ENCODE results near the gene SHANK1. TPM values are rescaled to one million over a fixed set of nuclear protein-coding genes. Genes with fewer than 3 reads are reported as not detected.
"Not testable (repeated sequence)": the region's sequence is repeated elsewhere in the genome, so short reads cannot be mapped to it uniquely, and the experiment has no call there.

SHANK1 gene
- total RNA-seq, 2 donors from 2014 or later = 0.28 to 1.6 TPM

- H3K27ac ChIP-seq = no peak overlapping the region
- no peaks in the 10 kb centered on the region for H3K4me1 ChIP-seq (ENCODE audit: control insufficient read depth in 1 of 2, low read depth in 2 of 2)
- no peaks in the 10 kb centered on the region for H3K27me3 ChIP-seq (replicated peaks; ENCODE audit: insufficient read depth)
- H3K36me3 ChIP-seq = no peaks in the 10 kb centered on the region
- no peaks in the 10 kb centered on the region for H3K9me3 ChIP-seq
- ATAC-seq (ENCODE audit: insufficient number of reproducible peaks, low FRiP score, low read depth) (no peak), DNase-seq (ENCODE audit: low spot score) (no peak)
- H3K4me3 ChIP-seq = no peak overlapping the region
- TF ChIP-seq CTCF (IDR thresholded peaks at IDR 0.05) = no peak
Observed at GRCh38 chr19:50626795-50627194, 92.8 kb downstream of the SHANK1 start.

GRCh38 chr19:50626011-50626410 lies 93.6 kb downstream of the SHANK1 start:
- Histone ChIP-seq H3K4me3 (no peak overlapping the region), H3K27me3 (replicated peaks; ENCODE audit: insufficient read depth) (no peaks in the 10 kb centered on the region), H3K9me3 (no peaks in the 10 kb centered on the region), H3K27ac (no peak overlapping the region), H3K36me3 (no peaks in the 10 kb centered on the region), H3K4me1 (ENCODE audit: control insufficient read depth in 1 of 2, low read depth in 2 of 2) (no peaks in the 10 kb centered on the region)
- DNase-seq (ENCODE audit: low spot score) = no peak
- no peak for ATAC-seq (ENCODE audit: insufficient number of reproducible peaks, low FRiP score, low read depth)
- TF ChIP-seq CTCF (IDR thresholded peaks at IDR 0.05) = no peak

DNA sequence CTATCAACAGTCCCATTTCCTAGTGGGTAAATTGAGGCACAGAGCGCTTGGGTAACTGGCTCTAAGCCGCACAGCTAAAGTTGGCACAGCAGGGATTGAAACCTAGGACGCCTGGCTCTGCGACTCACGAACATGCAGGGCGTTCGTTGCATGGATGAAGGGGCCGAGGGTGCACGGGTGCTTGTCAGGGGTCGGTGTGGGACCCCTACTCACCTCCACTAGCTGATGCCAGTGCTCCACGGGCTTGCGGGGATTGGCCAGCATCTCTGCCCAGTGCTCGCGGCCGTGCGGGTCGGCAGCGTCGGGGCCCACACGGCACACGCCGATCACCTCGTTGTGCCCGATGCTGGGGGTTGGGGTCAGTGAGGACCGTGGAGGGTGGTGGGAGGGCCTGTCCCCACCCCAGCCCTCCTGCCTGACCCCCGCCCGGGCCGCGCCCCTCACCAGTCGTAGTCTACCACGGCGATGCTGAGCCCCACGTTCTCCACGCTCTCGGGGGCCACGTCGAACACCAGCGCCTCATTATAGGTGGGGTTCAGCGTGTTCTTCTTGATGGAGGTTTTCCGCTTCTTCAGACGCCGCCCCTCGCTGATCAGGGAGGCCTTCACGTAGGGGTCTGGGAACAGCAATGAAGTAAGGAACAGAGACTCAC lies 94.5 kb downstream of the SHANK1 start:
- H3K27ac ChIP-seq = no peak overlapping the region
- no peak overlapping the region for H3K4me3 ChIP-seq
- no peak for TF ChIP-seq CTCF (IDR thresholded peaks at IDR 0.05)
- H3K9me3 ChIP-seq = no peaks in the 10 kb centered on the region
- no peaks in the 10 kb centered on the region for H3K4me1 ChIP-seq (ENCODE audit: control insufficient read depth in 1 of 2, low read depth in 2 of 2)
- no peaks in the 10 kb centered on the region for H3K27me3 ChIP-seq (replicated peaks; ENCODE audit: insufficient read depth)
- ATAC-seq (ENCODE audit: insufficient number of reproducible peaks, low FRiP score, low read depth) (no peak), DNase-seq (ENCODE audit: low spot score) (no peak)
- no peaks in the 10 kb centered on the region for H3K36me3 ChIP-seq

DNA sequence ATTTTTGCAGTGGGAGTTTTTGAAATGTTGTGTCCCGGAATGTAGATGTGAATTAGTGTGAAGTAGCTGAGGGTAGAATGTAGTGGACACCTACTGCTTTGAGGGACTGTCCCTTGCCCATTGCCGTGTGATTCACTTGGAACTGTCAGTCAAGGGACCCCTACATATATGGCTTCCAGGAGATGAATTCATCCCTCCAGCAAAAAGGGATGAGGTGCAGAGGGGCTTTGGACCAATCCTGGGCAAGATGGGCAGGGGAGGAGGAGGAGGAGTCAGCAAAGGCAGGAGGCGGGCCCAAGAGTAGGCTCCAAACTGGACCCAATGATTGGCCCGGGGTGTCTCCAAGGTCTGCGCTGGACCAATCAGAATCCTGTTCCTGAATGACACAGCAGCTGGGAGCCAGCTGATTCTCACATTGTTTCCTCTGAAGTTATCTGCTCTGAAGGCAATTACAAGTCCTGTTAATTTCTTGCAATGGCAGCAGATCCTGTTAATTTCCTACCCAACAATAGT lies 99.2 kb downstream of the SHANK1 start:
- not testable (repeated sequence) for H3K27ac ChIP-seq; H3K9me3 ChIP-seq; H3K4me3 ChIP-seq; DNase-seq (ENCODE audit: low spot score); H3K36me3 ChIP-seq; H3K4me1 ChIP-seq (ENCODE audit: control insufficient read depth in 1 of 2, low read depth in 2 of 2); H3K27me3 ChIP-seq (replicated peaks; ENCODE audit: insufficient read depth); ATAC-seq (ENCODE audit: insufficient number of reproducible peaks, low FRiP score, low read depth)

DNA sequence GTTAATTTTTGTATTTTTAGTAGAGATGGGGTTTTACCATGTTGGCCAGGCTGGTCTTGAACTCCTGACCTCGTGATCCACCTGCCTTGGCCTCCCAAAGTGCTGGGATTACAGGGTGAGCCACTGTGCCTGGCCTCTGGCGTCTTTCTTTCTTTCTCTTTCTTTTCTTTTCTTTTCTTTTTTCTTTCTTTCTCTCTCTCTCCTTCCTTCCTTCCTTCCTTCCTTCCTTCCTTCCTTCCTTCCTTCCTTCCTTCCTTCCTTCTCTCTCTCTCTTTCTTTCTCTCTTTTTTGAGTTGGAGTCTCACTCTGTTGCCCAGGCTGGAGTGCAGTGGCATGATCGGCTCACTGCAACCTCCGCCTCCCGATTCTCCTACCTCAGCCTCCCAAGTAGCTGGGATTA lies 100.4 kb downstream of the SHANK1 start:
- ATAC-seq (ENCODE audit: insufficient number of reproducible peaks, low FRiP score, low read depth); DNase-seq (ENCODE audit: low spot score); H3K9me3 ChIP-seq; H3K4me3 ChIP-seq; H3K4me1 ChIP-seq (ENCODE audit: control insufficient read depth in 1 of 2, low read depth in 2 of 2); H3K36me3 ChIP-seq; H3K27ac ChIP-seq; H3K27me3 ChIP-seq (replicated peaks; ENCODE audit: insufficient read depth): not testable (repeated sequence)

DNA sequence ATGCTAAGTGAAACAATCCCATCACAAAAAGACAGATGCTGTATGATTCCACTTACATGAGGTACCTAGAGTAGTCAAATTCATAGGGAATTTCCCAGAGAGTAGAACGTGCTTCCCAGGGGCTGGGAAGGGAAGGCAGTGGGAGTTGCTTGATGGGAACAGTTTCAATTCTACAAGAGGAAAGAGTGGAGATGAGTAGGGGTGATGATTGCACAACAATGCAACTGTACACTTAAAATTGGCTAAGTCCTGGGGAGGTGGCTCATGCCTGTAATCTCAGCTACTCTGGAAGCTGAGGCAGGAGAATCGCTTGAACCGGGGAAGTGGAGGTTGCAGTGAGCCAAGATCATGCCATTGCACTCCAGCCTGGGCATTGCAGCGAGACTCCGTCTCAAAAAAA lies 101.2 kb downstream of the SHANK1 start:
- ATAC-seq (ENCODE audit: insufficient number of reproducible peaks, low FRiP score, low read depth); H3K9me3 ChIP-seq; H3K36me3 ChIP-seq; H3K27me3 ChIP-seq (replicated peaks; ENCODE audit: insufficient read depth); H3K27ac ChIP-seq; DNase-seq (ENCODE audit: low spot score); H3K4me3 ChIP-seq; H3K4me1 ChIP-seq (ENCODE audit: control insufficient read depth in 1 of 2, low read depth in 2 of 2): not testable (repeated sequence)

- not testable (repeated sequence) for H3K27me3 ChIP-seq (replicated peaks; ENCODE audit: insufficient read depth); H3K27ac ChIP-seq; H3K36me3 ChIP-seq; DNase-seq (ENCODE audit: low spot score); H3K4me1 ChIP-seq (ENCODE audit: control insufficient read depth in 1 of 2, low read depth in 2 of 2); H3K4me3 ChIP-seq; H3K9me3 ChIP-seq; ATAC-seq (ENCODE audit: insufficient number of reproducible peaks, low FRiP score, low read depth)
Observed at GRCh38 chr19:50612504-50613404, 106.8 kb downstream of the SHANK1 start.
